GM21529 (cell line): Measurements from ENCODE around the gene RPS4Y2.

Source experiments
- ATAC-seq: cut with Tn5 transposase; IDR thresholded peaks from one replicate; pipeline ENCODE4 v1.9.1; 2021; ENCODE audit not compliant: unreplicated experiment

The RPS4Y2 gene

GRCh38 chrY:20755808-20756207, at the start of gene RPS4Y2:
Gene RPS4Y2, plus strand, starts transcription at chrY:20756108. Its CDS starts 56 bp downstream, at chrY:20756164.
- ATAC-seq, result no peak

GRCh38 chrY:20714391-20714790, 41.5 kb upstream of the RPS4Y2 start:
- no peak for ATAC-seq

GRCh38 chrY:20726184-20726907, 29.6 kb upstream of the RPS4Y2 start:
- ATAC-seq, result no peak

- ATAC-seq, result no peak
Observed at GRCh38 chrY:20735200-20735599, 20.7 kb upstream of the RPS4Y2 start.

GRCh38 chrY:20739806-20740205, 16.1 kb upstream of the RPS4Y2 start:
- no peak for ATAC-seq

GRCh38 chrY:20740609-20741008, 15.3 kb upstream of the RPS4Y2 start:
- no peak for ATAC-seq

- no peak for ATAC-seq
Observed at GRCh38 chrY:20745060-20745459, 10.8 kb upstream of the RPS4Y2 start.

GRCh38 chrY:20746919-20747318, 9.0 kb upstream of the RPS4Y2 start:
- no peak for ATAC-seq

- no peak for ATAC-seq
Observed at GRCh38 chrY:20763869-20764268, 8.0 kb downstream of the RPS4Y2 start.

- no peak for ATAC-seq
Observed at GRCh38 chrY:20765117-20765516, 9.2 kb downstream of the RPS4Y2 start.

- ATAC-seq, result no peak
Observed at GRCh38 chrY:20770755-20771154, 14.8 kb downstream of the RPS4Y2 start.

- no peak for ATAC-seq
Observed at GRCh38 chrY:20776104-20776503, 20.2 kb downstream of the RPS4Y2 start.

- ATAC-seq, result no peak
Observed at GRCh38 chrY:20780104-20780654, 24.3 kb downstream of the RPS4Y2 start.

GRCh38 chrY:20780776-20781175, 24.9 kb downstream of the RPS4Y2 start:
- no peak for ATAC-seq

GRCh38 chrY:20781408-20781807, 25.5 kb downstream of the RPS4Y2 start:
- no peak for ATAC-seq

GRCh38 chrY:20784965-20785364, 29.1 kb downstream of the RPS4Y2 start:
- no peak for ATAC-seq

- ATAC-seq, result no peak
Observed at GRCh38 chrY:20787076-20787475, 31.2 kb downstream of the RPS4Y2 start.

GRCh38 chrY:20798351-20799049, 42.6 kb downstream of the RPS4Y2 start:
- ATAC-seq, result no peak

GRCh38 chrY:20802659-20803058, 46.8 kb downstream of the RPS4Y2 start:
- ATAC-seq, result no peak

GRCh38 chrY:20806243-20806642, 50.3 kb downstream of the RPS4Y2 start:
- no peak for ATAC-seq

GRCh38 chrY:20813459-20813858, 57.6 kb downstream of the RPS4Y2 start:
- no peak for ATAC-seq

GRCh38 chrY:20814794-20815193, 58.9 kb downstream of the RPS4Y2 start:
- no peak for ATAC-seq
